ENCODE results near the gene NOXRED1.

Gene NOXRED1

GRCh38 chr14:77355811-77356210 is 67.5 kb downstream of the NOXRED1 start:
- TF ChIP-seq JUND (IDR thresholded peaks at IDR 0.05; ENCODE audit: low read depth): no peak
- in situ Hi-C loops (cut with HindIII; ENCODE audit: low pct_unique_long_range_greater_than_20kb, low sequenced_read_pairs): no loop called here
- no peak for DNase-seq (ENCODE audit: low read depth in 1 of 2, low spot score in 1 of 2)

DNA sequence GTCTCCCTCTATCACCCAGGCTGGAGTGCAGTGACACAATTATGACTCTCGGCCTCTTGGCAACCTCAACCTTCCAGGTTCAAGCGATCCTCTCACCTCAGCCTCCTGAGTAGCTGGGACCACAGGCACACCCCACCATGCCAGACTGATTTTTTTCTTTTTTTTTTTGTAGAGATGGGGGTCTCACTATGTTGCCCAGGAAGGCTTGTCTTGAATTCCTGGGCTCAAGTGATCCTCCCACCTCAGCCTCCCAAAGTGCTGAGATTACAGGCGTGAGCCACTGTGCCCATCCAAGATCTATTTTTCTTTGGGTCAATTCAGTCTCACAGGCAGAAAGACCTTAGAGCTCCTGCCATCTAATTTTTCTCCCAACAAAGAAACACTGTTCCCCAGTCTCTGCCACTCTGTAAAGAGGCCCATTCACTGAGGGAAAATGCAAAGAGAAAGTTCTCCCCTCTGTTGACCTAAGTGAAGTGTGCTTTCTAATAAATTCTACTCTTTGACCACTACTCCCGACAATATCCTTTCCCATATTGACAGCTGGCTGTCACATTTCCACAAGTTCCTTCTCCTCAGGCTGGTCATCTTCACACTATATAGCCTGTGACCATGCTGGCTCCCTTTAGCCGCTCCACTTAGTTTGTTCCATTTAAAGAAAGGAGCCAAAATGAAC is 69.7 kb downstream of the NOXRED1 start:
- TF ChIP-seq JUND (IDR thresholded peaks at IDR 0.05; ENCODE audit: low read depth): no peak

DNA sequence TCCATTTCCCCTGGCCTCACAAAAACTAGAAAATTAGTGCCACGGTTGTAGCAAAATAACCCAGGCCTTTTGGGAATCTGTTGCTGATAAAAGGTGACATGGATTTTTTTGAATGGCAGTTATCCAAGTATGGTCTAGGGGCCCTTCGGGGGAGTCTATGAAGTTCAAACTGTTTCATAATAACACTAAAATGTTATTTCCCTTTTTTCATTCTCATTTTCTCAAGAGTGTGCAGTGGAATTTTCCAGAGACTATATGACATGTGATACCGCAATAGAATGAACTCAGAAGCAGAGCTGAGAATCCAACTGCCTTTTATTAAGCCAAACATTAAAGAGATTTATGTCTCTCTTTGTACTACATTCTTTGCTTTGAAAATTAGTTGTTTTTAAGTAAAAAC is 75.6 kb downstream of the NOXRED1 start:
- in situ Hi-C loops (cut with HindIII; ENCODE audit: low pct_unique_long_range_greater_than_20kb, low sequenced_read_pairs): no loop called here
- no peak for TF ChIP-seq JUND (IDR thresholded peaks at IDR 0.05; ENCODE audit: low read depth)

More for the DNA sequence above, 69.7 kb downstream of the NOXRED1 start:
- no peak for DNase-seq (ENCODE audit: low read depth in 1 of 2, low spot score in 1 of 2)
- in situ Hi-C loops (cut with HindIII; ENCODE audit: low pct_unique_long_range_greater_than_20kb, low sequenced_read_pairs): no loop called here

GRCh38 chr14:77346495-77346894 is 76.8 kb downstream of the NOXRED1 start:
- no peak for TF ChIP-seq JUND (IDR thresholded peaks at IDR 0.05; ENCODE audit: low read depth)
- DNase-seq (ENCODE audit: low read depth in 1 of 2, low spot score in 1 of 2): no peak
- in situ Hi-C loops (cut with HindIII; ENCODE audit: low pct_unique_long_range_greater_than_20kb, low sequenced_read_pairs): no loop called here

More for the DNA sequence above, 75.6 kb downstream of the NOXRED1 start:
- no peak for DNase-seq (ENCODE audit: low read depth in 1 of 2, low spot score in 1 of 2)

GRCh38 chr14:77344377-77344996 is 78.8 kb downstream of the NOXRED1 start:
- TF ChIP-seq JUND (IDR thresholded peaks at IDR 0.05; ENCODE audit: low read depth): no peak
- no peak for DNase-seq (ENCODE audit: low read depth in 1 of 2, low spot score in 1 of 2)
- in situ Hi-C loops (cut with HindIII; ENCODE audit: low pct_unique_long_range_greater_than_20kb, low sequenced_read_pairs): no loop called here

Measured in T47D (cell line).